Measurements from ENCODE around the gene ALG12.

Gene ALG12

DNA sequence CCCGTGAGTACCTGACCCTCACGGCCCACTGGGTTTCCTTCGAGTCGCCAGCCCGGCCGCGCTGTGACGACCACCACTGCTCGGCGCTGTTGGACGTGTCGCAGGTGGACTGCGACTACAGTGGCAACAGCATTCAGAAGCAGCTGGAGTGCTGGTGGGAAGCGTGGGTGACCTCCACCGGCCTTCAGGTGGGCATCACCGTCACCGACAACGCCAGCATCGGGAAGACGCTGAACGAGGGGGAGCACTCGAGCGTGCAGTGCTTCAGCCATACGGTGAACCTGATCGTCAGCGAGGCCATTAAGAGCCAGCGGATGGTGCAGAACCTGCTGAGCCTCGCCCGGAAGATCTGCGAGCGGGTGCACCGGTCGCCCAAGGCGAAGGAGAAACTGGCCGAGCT is 32.4 kb downstream of the ALG12 start:
- no peak for DNase-seq

GRCh38 chr22:49885281-49885680 is 33.0 kb downstream of the ALG12 start:
- DNase-seq: no peak

DNA sequence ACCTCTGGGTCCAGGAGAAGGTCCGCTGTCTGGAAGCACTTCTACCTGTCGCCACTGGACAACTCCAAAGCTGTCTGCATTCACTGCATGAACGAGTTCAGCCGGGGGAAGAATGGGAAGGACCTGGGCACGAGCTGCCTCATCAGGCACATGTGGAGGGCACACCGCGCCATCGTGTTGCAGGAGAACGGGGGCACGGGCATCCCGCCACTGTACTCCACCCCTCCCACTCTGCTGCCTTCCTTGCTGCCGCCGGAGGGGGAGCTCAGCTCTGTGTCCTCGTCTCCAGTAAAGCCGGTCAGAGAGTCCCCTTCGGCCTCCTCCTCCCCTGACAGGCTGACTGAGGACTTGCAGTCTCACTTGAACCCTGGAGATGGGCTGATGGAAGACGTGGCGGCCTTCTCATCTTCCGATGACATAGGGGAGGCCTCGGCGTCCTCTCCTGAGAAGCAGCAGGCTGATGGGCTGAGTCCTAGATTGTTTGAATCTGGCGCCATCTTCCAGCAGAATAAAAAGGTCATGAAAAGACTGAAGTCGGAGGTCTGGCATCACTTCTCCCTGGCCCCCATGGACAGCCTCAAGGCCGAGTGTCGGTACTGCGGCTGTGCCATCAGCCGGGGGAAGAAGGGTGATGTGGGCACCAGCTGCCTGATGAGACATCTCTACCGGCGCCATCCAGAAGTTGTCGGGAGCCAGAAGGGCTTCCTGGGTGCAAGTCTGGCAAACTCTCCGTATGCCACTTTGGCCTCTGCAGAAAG is 33.6 kb downstream of the ALG12 start:
- DNase-seq: no peak

GRCh38 chr22:49884075-49884474 is 34.2 kb downstream of the ALG12 start:
- no peak for DNase-seq

DNA sequence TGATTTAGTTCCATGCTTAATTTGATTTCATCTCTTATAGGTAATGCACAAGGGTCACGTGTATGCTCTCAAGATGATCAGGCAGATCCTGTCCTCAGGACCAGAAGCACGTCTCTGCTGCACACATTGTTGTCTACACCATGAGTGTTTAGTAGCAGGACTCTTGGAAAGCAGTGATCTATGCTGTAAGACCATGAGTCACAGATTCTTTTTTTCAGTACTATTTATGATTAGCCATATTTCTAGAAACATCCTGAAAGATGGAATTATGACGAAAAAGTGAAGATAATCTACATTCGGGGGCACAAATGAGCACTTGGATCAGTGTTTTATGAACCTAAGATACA is 35.0 kb downstream of the ALG12 start:
- no peak for DNase-seq

DNA sequence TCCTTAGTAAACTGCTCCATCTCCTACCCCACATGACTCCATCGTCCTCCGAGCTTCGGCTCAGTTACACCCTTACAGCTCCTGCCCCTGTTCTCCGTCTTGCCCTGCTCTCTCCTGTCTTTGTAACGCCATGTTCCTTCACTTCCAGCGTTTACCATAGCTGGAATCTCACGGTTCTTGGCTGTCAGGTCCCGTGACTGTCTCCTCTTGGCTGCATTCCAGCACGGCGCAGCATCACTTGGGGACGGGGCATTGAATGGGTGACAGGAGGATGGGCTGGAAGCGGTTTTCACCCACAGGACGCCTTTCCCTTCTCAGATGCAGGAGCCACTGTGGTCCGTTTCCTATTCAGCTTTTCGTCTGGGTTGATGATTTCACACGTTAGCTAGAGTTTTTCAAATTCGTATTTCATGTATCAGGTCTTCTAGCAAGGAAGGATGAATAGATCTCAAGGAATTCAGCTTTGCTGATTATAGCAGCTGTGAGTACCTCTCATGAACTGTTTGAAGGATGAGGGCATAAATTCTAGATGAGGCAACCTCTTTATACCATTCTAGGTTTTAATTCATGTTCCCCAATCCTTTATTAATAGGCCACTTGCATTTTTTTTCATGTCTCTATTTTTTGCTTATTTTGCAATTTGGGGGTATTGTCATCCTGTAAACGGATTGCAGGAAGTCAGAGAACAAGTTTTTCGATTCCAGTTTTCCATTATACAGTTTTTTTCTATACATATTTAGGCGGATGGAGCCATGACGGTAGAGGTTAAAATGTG is 35.5 kb downstream of the ALG12 start:
- no peak for DNase-seq

- DNase-seq: no peak
Measured at GRCh38 chr22:49881856-49882255, 36.4 kb downstream of the ALG12 start.

- no peak for DNase-seq
Measured at GRCh38 chr22:49880281-49880680, 38.0 kb downstream of the ALG12 start.

DNA sequence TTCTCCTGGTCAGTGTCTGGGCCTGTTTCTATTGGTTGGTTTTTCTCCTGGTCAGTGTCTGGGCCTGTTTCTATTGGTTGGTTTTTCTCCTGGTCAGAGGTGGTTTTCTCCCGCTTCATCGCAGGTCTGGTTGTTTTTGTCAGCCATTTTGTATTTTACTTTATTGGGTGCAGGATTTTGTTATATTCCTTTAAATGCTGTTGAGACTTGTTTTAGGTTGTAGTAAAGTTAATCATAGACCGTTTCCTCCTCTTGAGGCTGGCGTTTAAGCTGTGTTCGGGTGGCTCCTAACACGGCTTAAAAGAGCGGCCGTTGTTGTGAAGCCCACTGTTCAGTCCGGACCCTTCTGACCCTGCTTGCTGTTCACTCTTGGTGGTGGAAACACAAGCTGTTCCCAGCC is 38.4 kb downstream of the ALG12 start:
- no peak for DNase-seq

DNA sequence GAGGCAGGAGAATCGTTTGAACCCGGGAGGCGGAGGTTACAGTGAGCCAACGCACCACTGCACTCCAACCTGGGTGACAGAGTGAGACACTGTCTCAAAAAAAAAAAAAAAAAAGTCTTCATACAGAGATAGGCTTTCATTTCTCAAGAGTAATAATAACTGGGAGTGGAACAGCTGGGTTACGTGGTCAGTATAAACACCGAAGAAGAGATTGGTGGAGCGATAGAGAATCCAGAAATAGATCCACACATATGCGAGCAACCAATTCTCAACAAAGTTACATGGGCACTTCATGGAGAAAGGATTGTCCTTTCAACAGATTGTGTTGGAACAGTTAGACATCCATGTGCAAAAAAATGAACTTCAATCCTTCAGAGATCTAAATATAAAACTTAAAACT is 40.0 kb downstream of the ALG12 start:
- DNase-seq: no peak

GRCh38 chr22:49877642-49878041 is 40.6 kb downstream of the ALG12 start:
- DNase-seq: no peak

DNA sequence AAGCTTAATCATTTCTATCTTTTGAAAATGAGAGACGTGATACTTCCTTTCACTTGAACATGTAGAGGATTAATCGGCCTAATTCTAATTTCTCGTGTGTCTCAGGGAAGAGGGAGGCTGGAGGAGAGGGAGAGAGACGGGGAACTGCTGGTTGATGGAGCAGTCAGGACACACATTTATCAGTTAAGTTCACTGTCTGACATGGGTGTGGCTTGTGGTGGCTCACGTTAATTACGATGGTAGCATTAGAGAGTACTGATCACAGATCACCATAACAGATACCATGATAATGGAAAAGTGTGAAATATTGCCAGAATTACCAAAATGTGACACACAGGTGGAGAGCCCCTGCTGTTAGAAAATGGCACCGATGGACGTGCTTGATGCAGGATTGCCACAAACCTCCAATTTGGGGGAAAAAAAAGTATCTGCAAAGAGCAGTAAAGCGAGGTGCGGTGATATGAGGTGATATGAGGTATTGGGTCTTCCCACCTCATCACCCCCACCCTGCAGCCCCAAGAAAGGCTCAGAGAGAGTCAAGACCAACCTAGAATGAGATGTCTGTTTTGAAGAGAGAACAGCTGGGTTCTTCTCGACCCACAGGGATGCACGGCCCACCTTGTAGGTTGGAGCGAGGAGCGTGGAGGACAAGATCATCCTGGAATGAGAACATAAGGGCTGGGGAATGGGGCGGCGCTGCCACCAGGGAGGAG is 44.9 kb downstream of the ALG12 start:
- DNase-seq: no peak

- DNase-seq: no peak
Measured at GRCh38 chr22:49872347-49872746, 45.9 kb downstream of the ALG12 start.

DNA sequence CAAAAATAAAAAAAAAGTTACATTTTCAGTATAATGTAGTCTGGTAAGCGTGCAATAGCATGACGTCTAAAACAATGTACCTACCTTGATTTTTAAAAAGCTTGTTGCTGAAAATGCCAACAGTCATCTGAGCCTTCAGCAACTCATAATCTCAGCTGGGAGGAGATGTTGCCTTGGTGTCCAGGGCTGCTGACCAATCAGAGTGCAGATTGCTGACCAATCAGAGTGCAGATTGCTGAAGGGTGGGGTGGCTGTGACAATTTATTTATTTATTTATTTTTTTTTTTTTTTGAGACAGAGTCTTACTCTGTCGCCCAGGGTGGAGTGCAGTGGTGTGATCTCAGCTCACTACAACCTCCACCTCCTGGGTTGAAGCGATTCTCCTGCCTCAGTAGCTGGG is 46.8 kb downstream of the ALG12 start:
- no peak for DNase-seq

GRCh38 chr22:49869845-49870712 is 48.2 kb downstream of the ALG12 start:
- DNase-seq: no peak

DNA sequence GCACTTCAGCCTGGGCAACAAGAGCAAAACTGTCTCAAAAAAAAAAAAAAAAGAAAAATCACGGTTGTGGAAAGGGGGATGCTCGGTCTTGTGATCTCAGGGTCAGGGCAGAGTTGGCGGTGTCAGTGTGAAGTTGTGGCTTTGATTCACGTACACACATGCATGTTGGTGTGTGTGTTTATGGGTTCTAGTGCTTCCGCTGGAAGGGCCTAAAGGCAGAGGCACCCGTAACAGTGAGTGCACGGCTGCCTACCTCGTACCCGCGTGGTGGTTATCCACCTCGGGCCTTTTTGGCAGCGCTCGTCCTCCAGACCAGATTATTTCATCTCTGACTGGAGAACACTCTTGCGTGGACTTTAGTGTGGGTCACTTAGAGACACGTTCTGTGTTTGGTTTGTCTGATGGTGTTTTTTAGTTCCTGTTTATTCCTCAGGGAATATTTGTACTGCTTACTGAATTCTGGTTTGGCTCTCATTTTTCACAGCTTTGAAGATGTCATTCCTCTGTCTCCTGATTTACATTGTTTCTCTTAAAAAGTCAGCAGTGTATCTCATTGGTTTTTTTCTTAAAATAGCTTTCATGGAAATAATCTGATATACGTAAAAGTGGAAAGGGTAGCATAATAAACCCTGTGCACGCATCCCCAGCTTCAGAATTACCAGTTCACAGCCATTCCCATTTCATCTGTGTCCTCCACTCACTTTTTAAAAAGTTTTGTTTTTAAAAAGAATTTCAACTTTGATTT is 49.0 kb downstream of the ALG12 start:
- no peak for DNase-seq

GRCh38 chr22:49867303-49868265 is 50.7 kb downstream of the ALG12 start:
- DNase-seq: no peak

DNA sequence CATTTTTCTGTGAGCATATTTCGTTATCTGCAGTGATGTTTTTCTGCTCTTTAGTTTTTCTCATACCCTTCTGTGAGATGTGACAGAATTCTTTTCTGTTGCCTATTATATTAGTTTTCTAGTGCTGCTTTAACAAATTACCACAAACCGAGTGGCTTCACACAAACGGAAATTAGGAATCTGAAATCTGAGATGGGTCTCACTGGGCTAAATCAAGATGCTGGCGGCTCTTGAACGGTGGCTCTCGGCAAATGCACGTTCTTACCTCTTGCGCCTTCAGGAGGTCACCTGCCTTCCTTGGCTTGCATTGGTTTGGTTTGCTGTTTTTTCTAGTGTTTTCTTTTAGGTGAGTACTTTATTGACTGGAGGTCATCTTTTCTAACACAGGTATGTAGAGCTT is 51.6 kb downstream of the ALG12 start:
- DNase-seq: no peak

DNA sequence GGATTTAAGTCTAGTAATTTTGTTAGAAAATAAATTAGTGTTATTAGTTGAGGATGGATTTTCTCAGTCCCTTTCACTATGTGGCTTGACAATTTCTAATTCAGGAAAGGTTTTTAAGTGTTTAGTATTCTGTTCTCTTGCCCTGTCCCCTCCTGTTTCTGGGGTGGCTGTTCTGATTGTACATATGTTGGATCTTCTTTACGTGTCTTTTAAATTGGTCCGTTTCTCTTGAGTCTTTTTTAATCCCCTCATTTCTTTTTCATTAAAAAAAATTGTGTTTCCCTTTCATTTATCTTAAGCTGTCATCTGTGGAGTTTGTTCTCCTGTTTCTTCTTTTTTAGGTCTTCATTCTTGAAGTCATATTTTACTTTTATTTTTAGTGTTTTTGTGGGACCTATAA is 52.1 kb downstream of the ALG12 start:
- DNase-seq: no peak

DNA sequence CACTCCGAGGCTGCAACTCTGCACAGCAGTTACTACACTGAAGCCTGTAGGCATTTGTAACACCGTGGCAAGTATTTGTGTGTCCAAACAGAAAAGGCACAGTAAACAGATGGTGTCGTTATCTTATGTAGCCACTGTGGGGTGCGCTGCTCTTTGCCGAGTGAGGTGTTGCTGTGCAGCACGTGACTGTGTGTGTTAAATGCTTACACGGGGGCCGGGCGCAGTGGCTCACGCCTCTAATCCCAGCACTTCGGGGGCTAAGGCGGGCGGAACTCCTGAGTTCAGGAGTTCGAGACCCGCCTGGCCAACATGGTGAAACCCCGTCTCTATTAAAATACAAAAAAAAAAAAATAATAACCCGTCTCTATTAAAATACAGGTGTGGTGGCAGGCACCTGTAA is 53.1 kb downstream of the ALG12 start:
- no peak for DNase-seq

DNA sequence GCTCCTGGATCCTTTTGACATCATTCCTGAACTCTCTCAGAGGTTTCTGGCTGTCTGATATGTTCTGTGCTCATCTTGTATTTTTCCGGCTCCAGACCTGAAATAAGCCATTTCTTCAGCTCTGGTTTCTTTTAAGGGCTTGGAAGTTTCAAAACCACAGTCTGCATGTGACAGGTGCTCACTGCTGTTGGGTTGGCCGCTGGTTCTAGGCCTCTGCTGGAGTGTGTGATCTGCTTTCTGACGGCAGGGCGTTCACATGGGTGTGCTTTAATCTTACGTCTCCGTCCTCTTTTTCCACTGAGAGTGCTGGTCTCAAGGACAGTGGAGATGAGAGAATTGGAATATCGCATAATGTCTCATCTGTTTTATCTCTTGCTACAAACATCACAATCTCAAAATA is 54.3 kb downstream of the ALG12 start:
- DNase-seq: no peak
